Muscle of leg (tissue), 11 donors: ENCODE results near the gene HOXC6. TPM values are rescaled to one million over a fixed set of nuclear protein-coding genes. Genes with fewer than 3 reads are reported as not detected.

Source experiments
- DNase-seq: peaks from one replicate; pipeline ENCODE4 v3.0.0; 2013
- H3K27ac ChIP-seq: one replicate; pipeline ENCODE4 v1.5.1; 2013; ENCODE audit warnings: mild to moderate bottlenecking, low read length, control low read depth
- H3K27me3 ChIP-seq: one replicate; pipeline ENCODE4 v1.6.1; 2013; ENCODE audit warnings: low read length; ENCODE audit not compliant: control insufficient read depth, insufficient read depth
- H3K36me3 ChIP-seq: one replicate; pipeline ENCODE4 v1.6.1; 2013; ENCODE audit warnings: low read length; ENCODE audit not compliant: control insufficient read depth, insufficient read depth
- H3K4me1 ChIP-seq: one replicate; pipeline ENCODE4 v1.6.1; 2013; ENCODE audit warnings: low read length; ENCODE audit not compliant: control insufficient read depth, insufficient read depth
- H3K4me3 ChIP-seq: one replicate; pipeline ENCODE4 v1.5.1; 2013; ENCODE audit warnings: low read length, control low read depth
- H3K9me3 ChIP-seq: replicated peaks from 2 replicates; pipeline ENCODE4 v1.6.1; 2013; ENCODE audit warnings: low read depth, low read length; ENCODE audit not compliant: control insufficient read depth
- WGBS: methylation state at CpG from one replicate; pipeline ENCODE4 v1.1.5; 2013; ENCODE audit warnings: missing lambda C conversion rate; ENCODE audit not compliant: insufficient coverage; 5-methylcytosine and 5-hydroxymethylcytosine counted together
- polyA plus RNA-seq, 8 donors: library from polyadenylated mRNA; unstranded; fragments of 120-200 nt; gene quantifications; one replicate each; pipeline versions ENCODE4 v1.2.1 to v1.2.3, GENCODE V29; 2013; ENCODE audit warnings: inconsistent platforms in 1 of 8, low replicate concordance in 1 of 8; ENCODE audit not compliant: insufficient read length in 8 of 8, insufficient read depth in 1 of 8
- total RNA-seq: library from RNA; stranded (reverse); fragments of 120-200 nt; gene quantifications from one replicate; pipeline ENCODE4 v1.2.4, GENCODE V29; 2013

HOXC6 gene
- total and polyA plus RNA-seq, 9 donors: 4.1 to 22.5 (median 16.0) TPM

DNA sequence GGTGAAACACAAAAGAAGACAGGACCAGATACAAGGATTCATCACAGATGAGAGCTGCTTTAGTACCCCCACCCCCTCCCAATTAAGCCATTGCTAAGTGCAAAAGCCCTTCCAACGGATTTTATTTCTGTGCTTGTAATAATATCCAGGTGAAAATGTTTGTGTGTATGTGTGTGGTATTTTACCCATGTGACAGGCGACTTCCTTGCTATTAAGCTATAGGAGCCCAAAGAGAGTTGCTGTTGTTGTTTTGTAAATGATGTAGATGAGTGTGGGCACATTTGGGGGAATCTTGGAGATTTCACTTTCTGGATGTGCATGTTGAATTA, 22.2 kb downstream of the HOXC6 start:
- Histone ChIP-seq H3K27ac (no peak overlapping the region), H3K9me3 (no peaks in the 10 kb centered on the region), H3K36me3 (peaks cover 19% of the 10 kb centered on the region), H3K4me3 (no peak overlapping the region), H3K27me3 (peaks cover 55% of the 10 kb centered on the region), H3K4me1 (peaks cover 34% of the 10 kb centered on the region)
- no peak for DNase-seq
- WGBS: 78% methylated on average over 1 of the region's 2 CpGs

DNA sequence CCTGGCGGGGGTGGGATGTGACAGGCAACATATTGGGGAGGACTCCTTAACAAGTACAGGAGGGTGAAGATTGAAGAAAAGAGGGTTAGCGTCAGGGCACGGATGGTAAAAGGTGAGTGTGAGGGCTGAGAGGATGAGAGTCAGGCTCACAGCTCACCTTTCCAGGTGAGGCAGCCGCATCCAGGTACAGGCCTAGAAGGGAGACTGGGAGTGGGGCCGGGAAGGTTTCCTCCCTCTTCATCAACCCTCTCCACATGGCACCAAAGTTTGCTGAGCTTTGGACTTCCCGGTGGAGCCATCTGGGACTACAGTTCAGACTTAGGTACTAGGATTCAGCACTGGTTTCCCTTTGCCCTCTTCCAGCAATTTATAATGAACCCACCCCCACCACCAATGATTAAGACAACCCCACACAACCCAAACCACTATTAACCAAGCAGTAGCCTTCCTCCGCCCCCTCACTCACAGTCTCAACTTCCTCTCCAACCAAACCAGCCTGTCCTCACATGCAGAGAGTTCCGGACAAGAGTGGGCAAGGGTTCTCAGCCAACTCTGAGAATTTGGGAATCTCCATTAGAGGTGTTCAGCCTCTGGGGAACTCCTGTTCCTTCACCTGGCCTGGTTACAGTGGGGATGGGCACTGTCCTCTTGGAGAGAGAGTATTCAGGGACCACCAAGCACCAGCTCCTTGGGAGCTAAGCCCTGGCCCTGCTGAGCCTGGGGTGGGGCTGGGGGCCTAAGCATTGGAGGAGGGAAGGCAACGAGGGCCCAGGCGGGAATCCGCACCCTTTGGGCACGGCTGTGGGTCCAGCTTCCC, 23.0 kb downstream of the HOXC6 start:
- H3K4me3 ChIP-seq: no peak overlapping the region
- H3K27ac ChIP-seq: peak overlapping the region; percentile 24
- no peak for DNase-seq
- peaks cover 32% of the 10 kb centered on the region for H3K4me1 ChIP-seq
- H3K27me3 ChIP-seq: peaks cover 50% of the 10 kb centered on the region
- peaks cover 24% of the 10 kb centered on the region for H3K36me3 ChIP-seq
- no peaks in the 10 kb centered on the region for H3K9me3 ChIP-seq
- WGBS: 72% methylated on average over 3 of the region's 12 CpGs

DNA sequence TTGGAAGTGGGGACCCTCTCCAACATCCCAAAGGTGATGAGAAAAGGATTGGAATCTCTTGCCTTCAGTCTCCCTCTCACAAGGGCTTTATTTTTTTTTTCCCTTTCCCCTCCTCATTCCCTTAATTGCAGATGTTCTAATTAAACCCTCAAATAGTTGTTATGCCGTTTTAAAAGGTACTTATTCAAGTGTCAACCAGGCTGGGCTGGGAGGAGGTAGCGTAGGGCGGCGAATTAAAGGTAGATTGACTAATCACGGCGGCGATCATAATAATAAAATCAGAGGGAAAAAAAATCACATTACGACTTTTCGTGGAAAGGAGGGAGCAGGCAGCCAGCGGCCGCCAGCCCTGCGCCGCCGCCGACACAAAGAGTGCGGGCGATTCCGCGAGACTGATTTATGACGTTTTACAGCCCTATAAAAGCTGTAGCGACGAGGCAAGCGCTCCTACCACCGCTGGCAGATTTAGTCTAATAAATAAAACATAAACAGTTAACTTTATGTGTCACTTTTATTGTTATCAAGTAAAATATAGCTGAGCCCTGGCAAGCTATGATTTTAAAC, 23.7 kb downstream of the HOXC6 start:
- DNase-seq: no peak
- Histone ChIP-seq H3K4me3 (no peak overlapping the region), H3K4me1 (peaks cover 29% of the 10 kb centered on the region), H3K9me3 (no peaks in the 10 kb centered on the region), H3K36me3 (peaks cover 27% of the 10 kb centered on the region), H3K27me3 (peaks cover 47% of the 10 kb centered on the region), H3K27ac (peak overlapping the region; percentile 73)
- 52% methylated on average over 18 of the region's 24 CpGs for WGBS

DNA sequence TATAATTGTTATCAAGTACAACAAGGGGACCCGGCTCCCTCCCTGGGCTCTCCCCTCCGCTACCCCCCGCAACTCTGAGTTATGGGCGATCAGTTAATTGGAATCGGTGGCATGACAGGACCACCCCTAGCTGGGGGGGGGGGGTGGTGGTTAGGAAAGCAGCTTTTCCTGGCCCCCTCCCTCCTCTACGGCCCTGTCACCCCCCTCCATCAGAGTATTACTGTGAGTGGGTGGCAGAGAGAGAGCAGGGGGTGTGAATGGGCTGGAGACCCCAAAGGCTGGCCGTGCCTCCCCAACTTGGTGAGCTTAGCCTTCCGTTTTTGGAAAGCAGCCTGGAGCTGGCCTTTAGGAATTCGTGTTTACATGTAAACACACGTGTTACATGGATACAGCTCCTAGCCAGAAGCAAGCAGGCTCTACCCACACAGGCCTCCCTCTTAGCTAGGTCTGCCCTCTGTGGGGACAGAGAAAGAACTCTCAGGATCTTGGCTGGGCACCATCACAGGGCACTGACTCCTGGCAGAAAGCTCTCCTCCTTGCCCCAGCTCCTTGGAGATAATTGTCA, 24.3 kb downstream of the HOXC6 start:
- no peaks in the 10 kb centered on the region for H3K9me3 ChIP-seq
- H3K4me1 ChIP-seq: peaks cover 28% of the 10 kb centered on the region
- H3K27ac ChIP-seq: peak overlapping the region; percentile 73
- H3K36me3 ChIP-seq: peaks cover 27% of the 10 kb centered on the region
- DNase-seq: peak; percentile 91
- 16% methylated on average over 4 of the region's 10 CpGs for WGBS
- H3K4me3 ChIP-seq: no peak overlapping the region
- peaks cover 43% of the 10 kb centered on the region for H3K27me3 ChIP-seq

DNA sequence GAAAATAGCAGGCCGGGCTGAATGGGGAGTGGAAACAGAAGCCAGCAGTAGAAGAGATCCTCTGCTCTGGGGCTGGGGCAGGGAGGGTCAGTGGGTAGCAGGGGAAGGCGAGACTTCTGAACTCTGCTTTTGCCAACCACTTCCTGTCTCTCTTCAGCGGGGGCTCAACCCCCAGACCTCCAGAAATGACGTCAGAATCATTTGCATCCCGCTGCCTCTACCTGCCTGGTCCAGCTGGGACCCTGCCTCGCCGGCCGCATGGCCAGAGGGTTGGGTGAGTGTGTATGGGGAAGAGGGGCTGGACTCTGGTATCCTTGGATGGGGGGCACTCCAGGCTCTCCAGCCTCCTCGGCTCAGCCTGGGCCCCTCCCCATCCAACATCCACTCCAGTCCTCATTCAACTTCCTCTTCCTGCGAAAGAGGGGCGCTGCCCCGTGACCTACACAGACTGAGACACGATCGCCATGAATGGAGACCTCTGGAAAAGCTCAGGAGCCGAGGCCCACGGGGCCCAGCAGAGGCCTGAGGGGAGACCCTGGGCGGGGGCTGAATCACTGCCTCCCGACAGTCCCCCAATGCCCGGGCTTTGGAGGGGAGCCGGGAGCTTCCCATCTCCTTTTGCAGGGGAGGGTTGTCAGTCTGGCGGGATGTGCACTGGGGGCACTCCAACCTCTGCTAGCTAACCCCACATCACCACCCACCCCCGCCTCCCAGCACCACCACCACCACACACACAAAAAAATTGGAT, 24.9 kb downstream of the HOXC6 start:
- peaks cover 30% of the 10 kb centered on the region for H3K36me3 ChIP-seq
- peaks cover 33% of the 10 kb centered on the region for H3K4me1 ChIP-seq
- peaks cover 39% of the 10 kb centered on the region for H3K27me3 ChIP-seq
- H3K27ac ChIP-seq: peak overlapping the region; percentile 73
- DNase-seq: no peak
- H3K9me3 ChIP-seq: no peaks in the 10 kb centered on the region
- no CpG with 5 or more reads among the region's 22 CpGs for WGBS
- peak overlapping the region; percentile 48 for H3K4me3 ChIP-seq

DNA sequence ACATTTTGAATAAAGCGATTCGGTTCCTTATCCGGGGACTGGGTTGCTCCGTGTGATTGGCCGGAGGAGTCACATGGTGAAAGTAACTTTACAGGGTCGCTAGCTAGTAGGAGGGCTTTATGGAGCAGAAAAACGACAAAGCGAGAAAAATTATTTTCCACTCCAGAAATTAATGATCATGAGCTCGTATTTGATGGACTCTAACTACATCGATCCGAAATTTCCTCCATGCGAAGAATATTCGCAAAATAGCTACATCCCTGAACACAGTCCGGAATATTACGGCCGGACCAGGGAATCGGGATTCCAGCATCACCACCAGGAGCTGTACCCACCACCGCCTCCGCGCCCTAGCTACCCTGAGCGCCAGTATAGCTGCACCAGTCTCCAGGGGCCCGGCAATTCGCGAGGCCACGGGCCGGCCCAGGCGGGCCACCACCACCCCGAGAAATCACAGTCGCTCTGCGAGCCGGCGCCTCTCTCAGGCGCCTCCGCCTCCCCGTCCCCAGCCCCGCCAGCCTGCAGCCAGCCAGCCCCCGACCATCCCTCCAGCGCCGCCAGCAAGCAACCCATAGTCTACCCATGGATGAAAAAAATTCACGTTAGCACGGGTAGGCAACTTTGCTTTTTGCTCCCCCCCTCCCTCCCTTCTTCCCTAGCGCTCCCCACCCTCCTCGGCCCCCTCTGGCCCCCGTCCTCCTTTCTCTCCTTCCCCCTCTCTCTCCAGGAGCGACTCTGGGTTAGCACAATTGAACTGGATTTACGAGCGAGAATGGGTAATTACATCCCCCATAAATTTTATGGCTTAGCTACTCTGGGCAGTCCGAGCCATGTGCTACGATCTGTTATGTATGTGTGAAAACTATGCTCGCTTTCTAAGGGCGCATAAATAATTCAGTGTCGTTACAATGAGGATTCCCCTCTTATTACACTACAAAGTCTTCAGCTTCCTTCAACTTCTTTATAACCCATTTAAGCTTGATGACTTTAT, 25.8 kb downstream of the HOXC6 start, which contains the start of gene HOXC4:
Gene HOXC4, plus strand, starts transcription at position 85 of the 991 bp plus-strand sequence. Its CDS starts 88 bp downstream, at position 173.
- peaks cover 40% of the 10 kb centered on the region for H3K4me1 ChIP-seq
- peak within 1 kb of the TSS; percentile 73 for H3K27ac ChIP-seq
- H3K9me3 ChIP-seq: no peaks in the 10 kb centered on the region
- WGBS: 31% methylated on average over 27 of the region's 52 CpGs
- peaks cover 34% of the 10 kb centered on the region for H3K27me3 ChIP-seq
- H3K4me3 ChIP-seq: peak within 1 kb of the TSS; percentile 48
- peak; percentile 67 for DNase-seq
- H3K36me3 ChIP-seq: peaks cover 29% of the 10 kb centered on the region

DNA sequence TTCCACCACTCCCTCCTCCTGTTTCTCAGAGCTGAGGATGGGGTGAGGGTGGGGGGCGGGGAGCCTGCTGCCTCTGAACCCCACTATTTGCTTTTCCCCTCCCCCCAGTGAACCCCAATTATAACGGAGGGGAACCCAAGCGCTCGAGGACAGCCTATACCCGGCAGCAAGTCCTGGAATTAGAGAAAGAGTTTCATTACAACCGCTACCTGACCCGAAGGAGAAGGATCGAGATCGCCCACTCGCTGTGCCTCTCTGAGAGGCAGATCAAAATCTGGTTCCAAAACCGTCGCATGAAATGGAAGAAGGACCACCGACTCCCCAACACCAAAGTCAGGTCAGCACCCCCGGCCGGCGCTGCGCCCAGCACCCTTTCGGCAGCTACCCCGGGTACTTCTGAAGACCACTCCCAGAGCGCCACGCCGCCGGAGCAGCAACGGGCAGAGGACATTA, 26.5 kb downstream of the HOXC6 start:
- 68% methylated on average over 14 of the region's 24 CpGs for WGBS
- no peak for DNase-seq
- H3K4me3 ChIP-seq: peak overlapping the region; percentile 48
- H3K36me3 ChIP-seq: peaks cover 29% of the 10 kb centered on the region
- no peak overlapping the region for H3K27ac ChIP-seq
- H3K9me3 ChIP-seq: no peaks in the 10 kb centered on the region
- H3K4me1 ChIP-seq: peaks cover 47% of the 10 kb centered on the region
- peaks cover 36% of the 10 kb centered on the region for H3K27me3 ChIP-seq

DNA sequence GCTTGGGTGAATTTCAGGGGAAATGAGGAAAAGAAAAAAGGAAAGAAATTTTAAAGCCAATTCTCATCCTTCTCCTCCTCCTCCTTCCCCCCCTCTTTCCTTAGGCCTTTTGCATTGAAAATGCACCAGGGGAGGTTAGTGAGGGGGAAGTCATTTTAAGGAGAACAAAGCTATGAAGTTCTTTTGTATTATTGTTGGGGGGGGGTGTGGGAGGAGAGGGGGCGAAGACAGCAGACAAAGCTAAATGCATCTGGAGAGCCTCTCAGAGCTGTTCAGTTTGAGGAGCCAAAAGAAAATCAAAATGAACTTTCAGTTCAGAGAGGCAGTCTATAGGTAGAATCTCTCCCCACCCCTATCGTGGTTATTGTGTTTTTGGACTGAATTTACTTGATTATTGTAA, 27.3 kb downstream of the HOXC6 start:
- Histone ChIP-seq H3K9me3 (no peaks in the 10 kb centered on the region), H3K36me3 (peaks cover 29% of the 10 kb centered on the region), H3K4me1 (peaks cover 52% of the 10 kb centered on the region), H3K27ac (no peak overlapping the region), H3K4me3 (no peak overlapping the region), H3K27me3 (peaks cover 41% of the 10 kb centered on the region)
- no peak for DNase-seq
- no CpG with 5 or more reads among the region's 2 CpGs for WGBS

DNA sequence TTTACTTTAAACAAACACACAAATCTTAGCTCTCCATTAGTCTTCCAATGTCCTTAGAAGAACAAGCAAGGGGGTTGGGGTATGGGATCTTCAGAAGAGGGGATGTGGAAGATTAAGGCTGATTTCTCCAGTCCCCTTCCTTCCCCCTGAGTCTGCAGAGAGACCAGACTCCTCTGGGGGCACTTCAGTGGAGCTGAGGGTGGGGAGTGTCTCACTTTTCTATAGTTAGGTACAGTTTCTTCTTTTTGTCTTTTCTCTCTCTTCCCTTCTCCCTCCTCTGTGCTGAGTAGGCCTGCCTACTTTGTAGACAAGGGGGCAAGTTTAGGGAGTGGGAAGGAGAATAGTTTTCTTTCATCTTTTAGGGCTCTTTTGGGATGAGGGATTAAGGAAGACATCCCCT, 27.9 kb downstream of the HOXC6 start:
- Histone ChIP-seq H3K36me3 (peaks cover 29% of the 10 kb centered on the region), H3K4me3 (no peak overlapping the region), H3K27ac (no peak overlapping the region), H3K4me1 (peaks cover 55% of the 10 kb centered on the region), H3K9me3 (no peaks in the 10 kb centered on the region), H3K27me3 (peaks cover 41% of the 10 kb centered on the region)
- no peak for DNase-seq
